Ascending aorta (tissue), 2 donors: ENCODE measurements around the gene AXL. TPM values are rescaled to one million over a fixed set of nuclear protein-coding genes. Genes with fewer than 3 reads are reported as not detected.

Experiments
- DNase-seq, 2 donors: peaks; one replicate each; pipeline ENCODE4 v3.0.0-alpha.2; 2019; ENCODE audit warnings: low spot score in 2 of 2
- H3K27ac ChIP-seq, 2 donors: fragments of 200-600 bp; sonication (generic); one replicate each; pipeline ENCODE4 v1.5.1; 2016 to 2017; ENCODE audit warnings: mild to moderate bottlenecking in 1 of 2
- H3K27me3 ChIP-seq: fragments of 200-600 bp; sonication (generic); one replicate; pipeline ENCODE4 v1.5.1; 2017
- H3K36me3 ChIP-seq, 2 donors: fragments of 200-600 bp; sonication (generic); one replicate each; pipeline ENCODE4 v1.5.1; 2016
- H3K4me1 ChIP-seq, 2 donors: fragments of 200-600 bp; sonication (generic); one replicate each; pipeline ENCODE4 v1.5.1; 2016 to 2017; ENCODE audit warnings: mild to moderate bottlenecking in 1 of 2
- H3K4me3 ChIP-seq, 2 donors: fragments of 200-600 bp; sonication (generic); one replicate each; pipeline ENCODE4 v1.5.1; 2016 to 2017; ENCODE audit warnings: mild to moderate bottlenecking in 1 of 2
- H3K9me3 ChIP-seq, 2 donors: fragments of 200-600 bp; sonication (generic); one replicate each; pipeline ENCODE4 v1.5.1; 2016
- CTCF ChIP-seq, 3 experiments: fragments of 200-600 bp in 2 of 3; fragments of 450-650 bp in 1 of 3; sonication (generic) in 2 of 3; IDR thresholded peaks; one replicate each; pipeline ENCODE4 v1.5.1; 2016 to 2019; ENCODE audit warnings: antibody characterized with exemption in 3 of 3, mild to moderate bottlenecking in 1 of 3, moderate library complexity in 1 of 3
- intact Hi-C: fragments of 100-400 bp; cut with DNase I; formaldehyde crosslinking; loops from one replicate; pipeline ENCODE4 v1.15.1; 2023
- total RNA-seq: library from RNA; depleted of rRNA; stranded (reverse); fragments of >200 nt; gene quantifications from one replicate; pipeline ENCODE4 v1.1.0, GENCODE V29; 2016

The AXL gene
- total RNA-seq, 1 donor from 2014 or later, result 122 TPM

GRCh38 chr19:41299046-41299754 lies 80.2 kb downstream of the AXL start:
- Histone ChIP-seq H3K27ac (peak overlapping the region; percentile 86 to 87), H3K36me3 (peaks cover 60 to 80% of the 10 kb centered on the region in 2 donors), H3K4me3 (peak overlapping the region in 1 of 2 donors; percentile 1), H3K27me3 (no peaks in the 10 kb centered on the region), H3K9me3 (no peaks in the 10 kb centered on the region), H3K4me1 (peaks cover 15 to 29% of the 10 kb centered on the region in 2 donors)
- intact Hi-C loops, result no loop called here
- no peak for TF ChIP-seq CTCF (IDR thresholded peaks at IDR 0.05)
- peak in 1 of 2 donors; percentile 75 for DNase-seq

GRCh38 chr19:41299755-41300089 lies 80.7 kb downstream of the AXL start:
- H3K4me3 ChIP-seq, result no peak overlapping the region
- peak in 1 of 2 donors; percentile 78 for DNase-seq
- no peaks in the 10 kb centered on the region for H3K27me3 ChIP-seq
- peaks cover 15 to 29% of the 10 kb centered on the region in 2 donors for H3K4me1 ChIP-seq
- intact Hi-C loops, result loop anchor here (10.0 kb wide), 1 partner anchor 325 kb away; no protein-coding TSS in a partner anchor
- peak overlapping the region; percentile 86 to 87 for H3K27ac ChIP-seq
- no peak for TF ChIP-seq CTCF (IDR thresholded peaks at IDR 0.05)
- peaks cover 60 to 80% of the 10 kb centered on the region in 2 donors for H3K36me3 ChIP-seq
- H3K9me3 ChIP-seq, result no peaks in the 10 kb centered on the region

GRCh38 chr19:41300555-41300954 lies 81.5 kb downstream of the AXL start:
- Histone ChIP-seq H3K36me3 (peaks cover 60 to 80% of the 10 kb centered on the region in 2 donors), H3K4me1 (peaks cover 15 to 29% of the 10 kb centered on the region in 2 donors), H3K27me3 (no peaks in the 10 kb centered on the region), H3K27ac (peak overlapping the region; percentile 86 to 87), H3K9me3 (no peaks in the 10 kb centered on the region), H3K4me3 (no peak overlapping the region)
- intact Hi-C loops, result loop anchor here (10.0 kb wide), 1 partner anchor 326 kb away; no protein-coding TSS in a partner anchor
- DNase-seq, result no peak
- no peak for TF ChIP-seq CTCF (IDR thresholded peaks at IDR 0.05)

- intact Hi-C loops, result loop anchor here (10.0 kb wide), 1 partner anchor 328 kb away; no protein-coding TSS in a partner anchor
- Histone ChIP-seq H3K4me3 (no peak overlapping the region), H3K4me1 (peaks cover 14 to 24% of the 10 kb centered on the region in 2 donors), H3K9me3 (no peaks in the 10 kb centered on the region), H3K27ac (no peak overlapping the region), H3K27me3 (no peaks in the 10 kb centered on the region), H3K36me3 (peaks cover 59 to 73% of the 10 kb centered on the region in 2 donors)
- no peak for DNase-seq
- TF ChIP-seq CTCF (IDR thresholded peaks at IDR 0.05), result no peak
These were observed 83.8 kb downstream of the AXL start for GRCh38 chr19:41302624-41303351.

- H3K27ac ChIP-seq, result no peak overlapping the region
- no peak for DNase-seq
- no peak for TF ChIP-seq CTCF (IDR thresholded peaks at IDR 0.05)
- H3K4me1 ChIP-seq, result peaks cover 8 to 17% of the 10 kb centered on the region in 2 donors
- peaks cover 59 to 71% of the 10 kb centered on the region in 2 donors for H3K36me3 ChIP-seq
- no peaks in the 10 kb centered on the region for H3K27me3 ChIP-seq
- H3K9me3 ChIP-seq, result no peaks in the 10 kb centered on the region
- intact Hi-C loops, result loop anchor here (10.0 kb wide), 1 partner anchor 329 kb away; no protein-coding TSS in a partner anchor
- no peak overlapping the region for H3K4me3 ChIP-seq
These were observed 84.9 kb downstream of the AXL start for GRCh38 chr19:41303954-41304353.
